Muscle of back (tissue), 13 donors: ENCODE measurements around the gene ZNF674. TPM values are rescaled to one million over a fixed set of nuclear protein-coding genes. Genes with fewer than 3 reads are reported as not detected.

Experiments used
- DNase-seq, 3 donors: peaks; one replicate each; pipeline versions ENCODE4 v3.0.0 to v3.0.0-alpha.2; 2013
- long read RNA-seq, 9 donors: transcript quantifications; one replicate each; lab custom pipeline, GENCODE V29; 2026
- polyA plus RNA-seq, 10 donors: library from polyadenylated mRNA; unstranded; fragments of 120-200 nt; gene quantifications; one replicate each; pipeline ENCODE4 v1.2.1, GENCODE V29; 2013; ENCODE audit not compliant: insufficient read length in 10 of 10

ZNF674 gene
- polyA plus RNA-seq = 1 to 10 TPM; 3.0 to 5.0 (median 3.9) TPM
- long read RNA-seq, donor 1 = 0 reads
- long read RNA-seq, donor 2, partial matches to known transcripts = 10 of 10 reads
- long read RNA-seq, donor 2, other reads (novel, unspliced or antisense) = 0 of 10 reads
- long read RNA-seq, donor 3 = 0 reads
- long read RNA-seq, donor 4 = 0 reads
- long read RNA-seq, donor 5, partial matches to known transcripts = 0 of 1 reads
- long read RNA-seq, donor 5, other reads (novel, unspliced or antisense) = 0 of 1 reads
- long read RNA-seq, donor 6, partial matches to known transcripts = 5 of 5 reads
- long read RNA-seq, donor 6, other reads (novel, unspliced or antisense) = 0 of 5 reads
- long read RNA-seq, donor 7 = 0 reads
- long read RNA-seq, donor 8 = 0 reads
- long read RNA-seq, donor 9 = 0 reads

DNA sequence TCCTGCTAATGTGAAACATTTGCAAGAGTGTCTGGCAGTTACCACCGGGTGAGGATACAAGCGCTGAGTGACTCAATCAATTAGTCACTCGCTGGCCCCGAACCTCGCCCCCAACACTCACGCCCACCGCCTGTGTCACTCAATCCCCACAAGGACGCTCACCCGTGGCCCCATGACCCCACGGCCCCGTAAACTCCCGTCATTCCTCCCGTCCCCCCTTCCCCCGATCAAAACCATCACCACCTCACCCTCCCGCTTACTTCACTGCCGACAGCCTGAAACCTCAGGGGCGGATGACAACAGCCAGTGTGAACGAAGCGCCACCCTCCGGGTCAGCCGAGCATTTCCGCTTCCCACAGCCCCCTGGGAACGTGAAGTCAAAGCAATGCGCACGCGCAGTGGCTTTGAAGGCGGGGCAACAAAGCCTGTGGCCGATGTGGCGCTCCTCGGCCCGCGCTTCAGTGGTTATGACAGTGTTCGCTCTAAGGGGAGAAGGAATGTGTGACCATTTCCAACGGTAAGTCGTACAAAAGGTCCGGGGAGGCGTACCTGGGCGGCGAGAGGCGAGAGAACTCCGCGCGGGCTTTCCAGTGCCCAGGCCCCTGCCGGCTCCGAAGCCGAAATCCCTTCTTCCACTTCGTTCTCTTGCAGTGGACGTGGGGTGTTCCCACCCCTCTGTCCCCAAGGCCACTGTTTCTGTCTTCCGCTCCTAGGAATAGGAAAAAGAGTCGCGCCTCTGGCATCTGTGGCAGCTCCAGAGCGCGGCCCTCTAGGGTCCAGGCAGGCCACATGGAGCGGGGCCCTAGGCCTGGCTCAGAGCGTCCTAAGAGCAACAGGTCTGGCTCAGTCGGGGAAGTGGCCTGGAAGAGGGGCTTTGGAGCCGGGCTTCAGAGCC, at the start of gene ZNF674:
ZNF674 (minus strand) TSS at position 311 of the 895 bp plus-strand sequence. CDS start 3,334 bp downstream, outside the sequence.
- DNase-seq = peak; percentile 91 to 95 (median 93)

DNA sequence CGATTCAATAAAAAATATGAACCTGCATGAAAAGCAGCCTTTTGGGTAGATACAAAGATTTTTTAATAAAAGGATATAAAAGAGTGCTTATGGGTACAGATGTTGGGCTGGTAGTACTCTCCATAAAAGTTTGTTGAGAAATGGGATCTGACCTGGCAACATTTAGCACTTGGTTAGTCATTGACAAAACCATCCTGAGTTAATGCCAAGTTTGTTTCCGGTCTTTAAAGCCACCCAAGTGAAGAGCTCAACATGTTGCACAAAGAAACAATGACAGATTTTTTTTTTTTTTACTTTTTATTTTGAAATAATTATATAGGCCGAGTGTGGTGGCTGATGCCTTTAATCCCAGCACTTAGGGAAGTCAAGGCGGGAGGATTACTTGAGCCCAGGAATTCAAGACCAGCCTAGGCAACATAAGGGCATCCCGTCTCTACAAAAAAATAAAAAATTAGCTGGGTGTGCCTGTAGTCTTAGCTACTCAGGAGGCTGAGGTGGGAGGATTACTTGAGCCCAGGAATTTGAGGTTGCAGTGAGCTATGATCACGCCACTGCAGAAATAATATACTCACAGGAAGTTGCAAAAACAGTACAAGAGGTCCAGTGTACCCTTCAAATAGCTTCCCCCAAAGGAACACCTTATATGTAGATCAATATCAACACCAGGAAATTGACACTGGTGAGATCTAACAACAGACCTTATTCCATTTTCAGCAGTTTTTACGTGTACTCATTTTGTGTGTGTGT, 44.9 kb upstream of the ZNF674 start:
- DNase-seq = no peak

DNA sequence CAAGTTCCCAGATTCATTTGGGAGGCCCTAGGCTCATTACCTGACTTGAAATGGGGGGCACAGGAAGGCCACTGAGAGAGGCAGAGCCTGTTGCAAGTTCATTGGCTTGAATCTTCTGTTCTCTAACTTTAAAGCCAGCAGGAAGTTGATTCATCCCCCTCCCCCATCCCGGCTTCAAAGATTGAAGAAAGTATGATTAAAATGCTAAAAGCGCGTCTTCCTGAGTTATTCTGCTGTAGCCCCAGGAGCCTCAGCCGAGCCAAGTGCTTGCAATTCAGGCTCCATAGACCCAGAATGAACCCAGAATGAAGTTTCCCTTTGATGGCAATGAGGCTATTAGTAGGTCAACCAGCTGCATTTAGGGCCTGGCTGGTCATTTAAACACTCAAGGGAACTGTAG, 43.0 kb upstream of the ZNF674 start:
- peak; percentile 30 to 62 (median 58) for DNase-seq

DNA sequence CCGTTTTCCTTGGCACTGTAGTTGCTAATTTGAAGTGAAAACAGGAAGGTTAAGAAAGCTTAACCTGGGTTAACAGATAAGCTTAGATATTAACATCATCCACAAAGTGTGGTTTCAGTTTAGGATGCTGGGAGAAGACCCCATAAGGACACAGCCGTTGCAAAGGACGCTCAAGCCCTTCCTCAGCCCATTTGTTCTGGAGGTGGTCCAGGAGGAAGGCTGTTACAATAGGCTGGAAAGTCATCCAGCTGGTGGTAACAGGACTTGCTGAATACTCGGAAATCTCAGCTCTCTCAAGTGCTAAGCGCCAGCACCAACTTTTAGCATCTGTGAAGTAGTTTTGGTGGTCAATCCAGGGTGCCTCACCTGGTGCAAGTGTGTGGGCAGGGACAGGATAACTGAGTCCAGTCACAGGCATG, 42.5 kb upstream of the ZNF674 start:
- DNase-seq = peak in 2 of 3 donors; percentile 35 to 60

DNA sequence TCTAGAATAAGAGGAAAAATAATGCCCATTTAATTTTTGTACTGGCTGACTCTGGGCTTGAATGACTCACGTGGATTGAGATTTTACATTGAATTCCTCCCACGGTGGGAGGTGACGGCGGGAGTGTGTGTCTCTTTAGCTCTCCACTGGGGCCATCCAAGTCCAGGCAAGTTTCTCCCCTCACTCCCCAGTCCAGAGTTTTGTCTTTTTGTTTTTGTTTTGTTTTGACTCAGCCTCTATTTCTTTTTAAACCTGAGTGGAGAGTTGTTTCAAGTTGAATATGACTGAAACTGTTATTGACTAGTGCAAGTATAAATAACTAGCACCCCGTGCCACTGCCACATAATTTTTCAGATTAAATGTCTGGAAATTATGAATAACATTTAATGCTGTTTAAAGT, 41.9 kb upstream of the ZNF674 start:
- no peak for DNase-seq

DNA sequence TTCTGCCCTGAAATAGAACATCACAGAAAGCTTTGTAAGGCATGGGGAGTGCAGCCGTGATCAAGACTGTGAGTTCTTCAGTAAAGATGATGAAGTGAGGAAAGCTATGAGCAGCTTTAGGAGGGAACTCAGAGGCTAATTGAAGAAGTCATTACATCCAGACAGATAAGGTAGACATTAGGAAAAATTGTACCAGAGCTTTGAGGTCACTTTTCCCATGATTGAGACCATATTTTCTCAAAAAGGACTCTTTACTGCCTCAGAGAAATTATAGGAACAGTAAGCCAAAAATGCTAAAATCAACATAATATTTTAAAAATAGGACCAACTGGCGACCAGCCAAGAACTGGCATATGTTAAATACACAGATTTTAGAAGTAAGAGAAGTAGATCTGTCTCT, 39.5 kb upstream of the ZNF674 start:
- no peak for DNase-seq

DNA sequence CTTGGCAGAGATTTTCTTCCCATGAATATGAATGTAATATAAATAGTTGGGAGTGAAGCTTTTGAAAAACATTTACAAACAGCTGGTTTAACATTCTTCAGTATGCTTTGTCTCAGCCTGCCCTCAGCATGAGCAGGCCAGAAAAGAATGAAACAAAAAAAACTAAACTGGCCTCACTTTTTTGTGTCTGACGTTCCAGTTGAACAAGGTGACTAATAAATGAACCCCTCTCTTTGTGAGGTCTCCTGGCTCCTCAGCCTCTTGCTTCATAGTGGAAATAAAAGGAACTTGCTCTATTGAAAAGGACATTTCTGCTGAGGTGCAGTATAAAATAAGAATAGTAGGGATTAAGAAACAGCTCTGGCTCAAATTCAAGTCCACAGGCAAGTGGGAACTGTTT, 37.7 kb upstream of the ZNF674 start:
- peak in 1 of 3 donors; percentile 69 for DNase-seq

DNA sequence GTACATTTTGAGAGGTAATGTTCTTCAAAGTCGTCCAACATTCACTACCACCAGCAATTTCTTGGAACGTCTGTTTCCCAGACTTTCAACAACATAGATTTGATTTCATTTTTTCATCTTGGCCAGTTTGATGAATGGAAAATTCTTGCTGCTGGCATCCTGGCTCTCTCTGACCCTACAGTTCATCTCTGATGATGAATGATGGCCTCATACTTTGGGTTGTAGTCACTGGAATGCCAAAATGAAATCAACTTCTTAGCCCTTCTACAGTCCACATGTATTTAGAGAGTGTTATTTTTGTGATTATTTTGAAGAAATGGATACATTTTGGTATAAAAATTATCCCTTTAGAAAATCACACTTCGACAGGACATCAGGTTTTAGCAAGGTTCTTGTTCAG, 37.1 kb upstream of the ZNF674 start:
- DNase-seq = no peak

DNA sequence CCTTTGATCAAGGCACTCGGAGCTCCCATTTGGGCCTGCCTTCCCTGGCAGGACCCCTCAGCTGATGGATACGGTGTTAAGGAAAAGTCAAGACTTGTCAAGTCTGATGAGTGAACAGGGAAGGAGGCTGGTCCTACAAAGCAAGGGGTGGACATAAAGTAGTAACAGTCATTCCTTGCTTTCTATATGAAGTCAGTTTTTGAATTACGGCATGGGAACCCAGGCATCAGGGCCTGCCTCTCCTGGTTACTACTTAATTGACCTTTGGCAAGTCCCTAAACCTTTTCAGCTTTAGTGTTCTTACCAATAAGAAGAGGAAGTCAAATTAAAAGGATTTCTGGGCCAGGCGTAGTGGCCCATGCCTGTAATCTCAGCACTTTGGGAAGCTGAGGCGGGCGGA, 35.4 kb upstream of the ZNF674 start:
- no peak for DNase-seq

DNA sequence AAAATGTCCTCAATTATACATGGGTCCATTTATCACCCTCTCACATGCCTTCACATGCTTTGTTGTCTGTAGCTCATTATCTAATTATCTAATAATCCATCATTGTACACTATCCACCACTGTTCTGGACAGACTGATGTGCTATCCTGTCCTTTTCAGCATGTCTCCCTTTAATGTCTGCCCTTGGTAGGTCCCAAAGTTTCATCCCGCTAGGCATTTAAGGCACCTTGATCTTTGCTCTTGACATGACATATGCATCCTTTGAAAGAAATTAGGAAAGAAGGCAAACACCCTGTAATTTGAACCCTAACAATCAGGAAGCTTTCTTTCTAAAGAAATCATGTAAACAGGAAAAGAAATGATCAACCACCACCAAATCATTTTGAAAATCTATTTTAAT, 34.0 kb upstream of the ZNF674 start:
- no peak for DNase-seq

DNA sequence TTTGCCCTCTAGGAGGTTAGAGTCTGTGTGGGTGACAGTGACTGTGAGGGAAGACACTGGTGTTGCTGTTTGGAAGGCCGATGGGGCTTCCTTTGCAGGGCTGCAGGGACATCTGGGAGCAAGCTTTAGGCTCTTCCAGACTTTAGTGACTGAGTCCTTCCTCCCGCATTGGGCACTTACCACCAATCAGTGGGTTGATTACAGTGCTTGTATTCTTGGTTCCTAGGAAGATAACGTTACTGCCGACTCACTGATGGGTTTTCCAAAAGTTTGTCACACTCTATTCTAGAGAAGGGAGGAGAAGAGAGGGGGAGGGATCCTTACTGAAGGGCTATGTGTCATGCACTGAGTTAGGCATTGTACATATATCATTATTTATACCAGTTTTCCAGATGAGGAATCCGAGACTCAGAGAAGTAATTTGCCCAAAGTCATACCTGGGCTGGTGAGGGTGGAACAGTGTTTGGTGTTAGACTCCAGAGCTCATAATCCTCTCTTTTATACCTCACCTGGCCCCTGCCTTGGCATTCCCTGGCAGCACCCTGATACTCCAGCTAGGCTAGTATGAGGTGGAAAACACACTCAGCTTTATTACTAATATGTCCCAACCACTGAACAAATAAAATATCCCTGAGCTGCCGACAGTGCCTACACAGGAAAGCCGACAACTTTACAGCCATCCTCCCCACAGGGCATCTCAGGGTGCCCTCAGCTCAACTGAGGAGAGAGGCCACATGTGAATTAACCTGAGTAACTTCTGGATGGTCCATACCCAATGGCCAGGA, 32.2 kb upstream of the ZNF674 start:
- DNase-seq = no peak

DNA sequence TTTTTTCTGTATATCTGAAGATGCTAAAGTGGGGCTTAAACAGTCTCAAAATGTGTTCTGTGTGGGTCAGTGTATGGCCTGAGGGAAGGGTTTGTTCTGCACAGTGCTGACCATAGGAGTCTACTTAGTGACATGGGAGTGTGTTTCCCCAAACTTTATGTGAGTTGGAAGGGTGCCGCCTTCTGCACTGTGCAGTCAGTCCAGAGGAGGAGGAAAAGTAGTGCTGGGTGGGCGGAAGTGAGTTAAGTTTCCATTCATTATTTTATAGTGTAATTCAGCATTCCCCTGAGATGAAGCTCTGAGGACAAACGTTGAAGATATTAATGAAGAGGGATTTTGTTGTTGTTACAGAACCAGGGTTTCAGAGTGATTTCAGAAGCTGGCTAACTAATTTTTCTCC, 31.2 kb upstream of the ZNF674 start:
- peak in 2 of 3 donors; percentile 27 to 49 for DNase-seq

DNA sequence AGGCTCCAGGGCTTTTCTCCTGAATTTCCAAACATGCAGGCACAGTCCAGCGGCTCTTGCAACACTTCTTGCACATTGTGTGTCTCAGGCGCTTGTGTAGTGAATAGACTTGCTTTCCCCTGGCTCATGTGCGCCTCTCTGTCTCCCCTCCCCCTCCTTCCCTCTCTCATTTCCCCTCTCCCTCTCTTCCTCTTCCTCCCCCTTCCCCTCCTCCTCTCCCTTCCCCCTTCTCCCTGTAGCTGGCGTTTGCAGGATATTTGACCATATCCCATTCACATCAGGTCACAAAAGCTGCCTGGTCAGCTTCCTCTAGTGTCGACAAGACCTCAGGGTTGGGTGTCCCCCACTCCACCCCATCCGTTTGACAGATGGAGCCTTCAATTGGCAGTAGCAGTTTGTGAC, 30.8 kb upstream of the ZNF674 start:
- DNase-seq = peak in 1 of 3 donors; percentile 34

DNA sequence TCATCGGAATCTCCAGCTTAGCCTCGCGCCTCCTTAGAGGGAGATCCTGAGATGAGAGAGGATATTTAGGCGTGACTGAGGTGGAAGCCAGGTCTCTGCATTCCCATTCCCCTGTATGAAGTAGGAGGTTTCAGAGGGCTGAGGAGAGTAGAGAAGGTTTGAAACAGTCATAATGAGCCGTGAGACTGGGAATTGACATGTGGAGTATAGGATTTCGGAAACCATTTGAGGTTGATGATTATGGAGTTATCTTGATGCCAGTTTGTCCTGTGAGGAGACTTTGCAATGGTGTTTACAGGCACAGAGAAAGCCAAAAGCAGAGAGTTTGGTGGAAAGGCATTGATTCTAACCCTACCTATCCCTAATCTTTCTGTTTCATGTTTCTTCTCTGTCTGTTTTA, 30.4 kb upstream of the ZNF674 start:
- no peak for DNase-seq

DNA sequence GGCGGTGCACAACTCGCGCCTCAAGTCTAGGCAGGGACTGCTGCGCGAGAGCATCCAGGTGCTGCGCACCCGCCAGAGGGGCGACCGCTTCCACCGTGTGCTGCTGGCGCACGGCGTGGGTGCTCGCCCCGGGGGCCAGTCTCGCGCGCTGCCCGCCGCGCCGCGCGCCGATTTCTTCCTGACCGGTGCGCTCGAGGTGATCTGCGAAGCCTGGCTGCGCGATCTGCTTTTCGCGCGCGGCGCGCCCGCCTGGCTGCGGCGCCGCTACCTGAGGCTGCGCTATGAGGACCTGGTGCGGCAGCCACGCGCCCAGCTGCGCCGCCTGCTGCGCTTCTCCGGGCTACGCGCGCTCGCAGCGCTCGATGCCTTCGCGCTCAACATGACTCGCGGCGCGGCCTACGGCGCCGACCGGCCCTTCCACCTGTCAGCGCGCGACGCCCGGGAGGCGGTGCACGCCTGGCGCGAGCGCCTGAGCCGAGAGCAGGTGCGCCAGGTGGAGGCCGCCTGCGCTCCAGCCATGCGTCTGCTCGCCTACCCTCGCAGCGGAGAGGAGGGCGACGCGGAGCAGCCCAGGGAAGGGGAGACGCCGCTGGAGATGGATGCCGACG, 29.7 kb upstream of the ZNF674 start:
- peak in 1 of 3 donors; percentile 51 for DNase-seq

DNA sequence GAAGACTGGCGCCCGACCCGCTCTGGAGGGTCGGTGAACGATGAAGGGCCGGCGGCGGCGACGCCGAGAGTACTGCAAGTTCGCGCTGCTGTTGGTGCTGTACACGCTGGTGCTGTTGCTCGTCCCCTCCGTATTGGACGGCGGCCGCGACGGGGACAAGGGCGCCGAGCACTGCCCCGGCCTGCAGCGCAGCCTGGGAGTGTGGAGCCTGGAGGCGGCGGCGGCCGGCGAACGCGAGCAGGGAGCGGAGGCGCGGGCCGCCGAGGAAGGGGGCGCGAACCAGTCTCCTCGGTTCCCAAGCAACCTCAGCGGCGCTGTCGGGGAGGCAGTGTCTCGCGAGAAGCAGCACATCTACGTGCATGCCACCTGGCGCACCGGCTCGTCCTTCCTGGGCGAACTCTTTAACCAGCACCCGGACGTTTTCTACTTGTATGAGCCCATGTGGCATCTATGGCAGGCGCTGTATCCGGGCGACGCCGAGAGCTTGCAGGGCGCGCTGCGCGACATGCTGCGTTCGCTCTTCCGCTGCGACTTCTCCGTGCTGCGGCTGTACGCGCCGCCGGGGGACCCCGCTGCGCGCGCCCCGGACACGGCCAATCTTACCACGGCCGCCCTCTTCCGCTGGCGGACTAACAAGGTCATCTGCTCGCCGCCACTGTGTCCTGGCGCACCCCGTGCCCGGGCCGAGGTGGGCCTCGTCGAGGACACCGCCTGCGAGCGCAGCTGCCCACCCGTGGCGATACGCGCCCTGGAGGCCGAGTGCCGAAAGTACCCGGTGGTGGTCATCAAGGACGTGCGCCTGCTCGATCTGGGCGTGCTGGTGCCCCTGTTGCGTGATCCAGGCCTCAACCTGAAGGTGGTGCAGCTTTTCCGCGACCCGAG, 28.9 kb upstream of the ZNF674 start:
- DNase-seq = peak in 2 of 3 donors; percentile 33 to 73

DNA sequence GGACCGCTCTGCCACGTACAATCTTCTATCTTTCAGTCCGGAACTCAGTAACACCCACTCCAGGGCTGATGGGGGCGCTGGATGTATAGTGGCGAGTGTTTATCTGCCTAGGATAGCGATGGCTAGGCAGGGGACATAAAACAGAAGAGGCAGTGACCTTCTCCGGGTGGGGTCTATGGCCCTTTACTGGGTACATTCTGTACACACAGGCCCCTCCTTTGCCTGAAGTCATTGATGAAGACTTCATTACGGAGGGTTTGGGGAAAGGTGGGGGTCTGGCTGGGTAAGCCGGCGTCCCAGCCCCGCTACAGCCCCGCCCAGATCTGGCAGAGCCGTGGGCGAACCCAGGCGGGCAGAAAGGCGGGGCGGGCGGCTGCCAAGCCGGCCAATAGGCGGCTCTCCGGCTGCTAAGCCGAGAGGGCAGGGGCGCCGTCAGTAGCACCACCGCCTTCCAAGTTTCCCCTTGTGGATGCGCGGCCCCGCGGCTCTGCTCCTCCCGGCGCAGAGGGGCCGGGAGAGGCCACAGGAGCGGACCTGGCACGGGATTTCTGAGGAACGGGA, 28.2 kb upstream of the ZNF674 start, which contains the start of gene CHST7:
CHST7 (plus strand) TSS at position 435 of the 561 bp plus-strand sequence. CDS start 167 bp downstream, outside the sequence.
- peak in 2 of 3 donors; percentile 32 to 72 for DNase-seq

DNA sequence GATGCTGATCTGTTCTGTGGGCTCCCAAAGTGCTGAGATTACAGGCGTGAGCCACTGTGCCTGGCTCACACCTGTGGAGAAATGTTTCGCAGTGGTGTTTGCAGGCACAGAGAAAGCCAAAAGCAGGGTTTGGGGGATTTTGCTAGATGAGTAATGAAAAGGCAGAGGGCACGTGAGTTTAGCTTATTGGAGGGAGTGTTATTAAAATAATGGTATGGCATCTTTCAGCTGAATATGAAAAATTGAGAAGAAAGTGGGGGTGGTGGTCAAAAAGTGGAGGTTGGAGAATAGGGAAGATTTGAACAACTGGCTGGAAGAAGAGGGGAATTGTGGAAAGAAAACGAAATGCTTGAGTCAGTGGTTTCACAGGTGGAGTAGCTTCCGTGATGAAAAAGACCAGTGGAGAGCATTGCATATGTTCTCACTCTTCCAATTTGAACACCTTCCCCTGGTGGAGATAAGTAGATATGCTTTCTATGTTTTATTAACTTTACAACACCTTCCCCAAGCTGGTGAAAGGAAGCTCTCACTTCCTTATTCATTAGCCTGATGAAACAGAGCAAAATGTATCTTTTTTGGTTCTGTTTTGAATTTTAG, 27.2 kb upstream of the ZNF674 start:
- no peak for DNase-seq
